K562 (cell line): ENCODE results near the gene IGFALS. TPM values are rescaled to one million over a fixed set of nuclear protein-coding genes. Genes with fewer than 3 reads are reported as not detected.

Source experiments
- ATAC-seq: fragments of 200-7000 bp; cut with Tn5 transposase; 3 replicates; pipeline ENCODE4 v1.9.1; 2020; ENCODE audit warnings: moderate library complexity
- BruUV-seq: library from RNA; stranded (reverse); fragments of 400-500 nt; replicated peaks from 2 replicates; lab custom pipeline; 2021; lab: Mats Ljungman, UMichigan
- CTCF ChIA-PET: fragments of 300-600 bp; formaldehyde crosslinking; extraction: SDS; loops from one replicate; lab custom pipeline; 2021; ENCODE audit warnings: low intra/inter-chr PET ratio; lab: Yijun Ruan, JAX
- POLR2A ChIA-PET: fragments of 300-600, 350-650 bp; sonication (Branson Sonifier 250); formaldehyde crosslinking; extraction: SDS; loops from one replicate; lab custom pipeline; 2021; ENCODE audit warnings: antibody characterized with exemption, inconsistent platforms; lab: Yijun Ruan, JAX
- DNase-seq, 4 experiments: peaks; one replicate each; pipeline versions ENCODE4 v3.0.0 to v3.0.0-alpha.2; 2011 to 2018; ENCODE audit warnings: low spot score in 3 of 4, mixed read lengths in 3 of 4; ENCODE audit errors: extremely low read depth in 1 of 4
- FAIRE-seq: peaks from 2 replicates; lab custom pipeline; 2011; peaks lifted over from hg19 to GRCh38; lab: Jason Lieb, UNC
- H2AFZ ChIP-seq: 2 replicates; pipeline ENCODE4 v1.6.0; 2011; ENCODE audit warnings: low read depth, low read length, control low read depth, inconsistent platforms
- H3K27ac ChIP-seq: fragments of 200-600 bp; 3 replicates; pipeline ENCODE4 v1.8.0; 2011; ENCODE audit warnings: low read depth, mild to moderate bottlenecking, control low read depth, inconsistent platforms, low read length, moderate library complexity, mixed read lengths; ENCODE audit errors: extremely low read depth
- H3K27me3 ChIP-seq, 2 experiments: fragments of 300-600 bp in 1 of 2; 2 replicates in 1 of 2; 3 replicates in 1 of 2; pipeline versions ENCODE4 v1.6.0 to v1.8.0; 2011; ENCODE audit warnings: inconsistent platforms in 2 of 2, low read length in 2 of 2, mild to moderate bottlenecking in 1 of 2, mixed read lengths in 1 of 2, moderate library complexity in 1 of 2; ENCODE audit not compliant: control insufficient read depth in 2 of 2, insufficient read depth in 2 of 2
- H3K36me3 ChIP-seq: fragments of 300-600 bp; 3 replicates; pipeline ENCODE4 v1.8.0; 2011; ENCODE audit warnings: mild to moderate bottlenecking, low read length, inconsistent platforms; ENCODE audit not compliant: control insufficient read depth, insufficient read depth
- H3K4me1 ChIP-seq, 2 experiments: fragments of 200-600 bp in 1 of 2; replicated peaks in 1 of 2; 2 replicates in 1 of 2; 3 replicates in 1 of 2; pipeline versions ENCODE4 v1.5.1 to v1.8.0; 2011; ENCODE audit warnings: inconsistent platforms in 2 of 2, low read length in 2 of 2, mild to moderate bottlenecking in 1 of 2, mixed read lengths in 1 of 2, moderate library complexity in 1 of 2; ENCODE audit not compliant: control insufficient read depth in 2 of 2, insufficient read depth in 2 of 2
- H3K4me2 ChIP-seq: 2 replicates; pipeline ENCODE4 v1.6.1; 2011; ENCODE audit warnings: low read length, control low read depth, inconsistent platforms, mixed read lengths; ENCODE audit not compliant: insufficient read depth
- H3K4me3 ChIP-seq: fragments of 200-600 bp; sonication (generic), shearing (Covaris generic); 2 replicates; pipeline ENCODE4 v1.5.1; 2016; ENCODE audit warnings: control low read depth, inconsistent platforms
- H3K79me2 ChIP-seq: fragments of 200-600 bp; 3 replicates; pipeline ENCODE4 v1.8.0; 2011; ENCODE audit warnings: low read length, inconsistent platforms; ENCODE audit not compliant: control insufficient read depth, insufficient read depth
- H3K9ac ChIP-seq, 2 experiments: 2 replicates each; pipeline versions ENCODE4 v1.6.0 to v1.6.1; 2011; ENCODE audit warnings: low read depth in 2 of 2, low read length in 2 of 2, control low read depth in 1 of 2, inconsistent platforms in 1 of 2, mild to moderate bottlenecking in 1 of 2, mixed read lengths in 1 of 2; ENCODE audit not compliant: insufficient read depth in 1 of 2
- H3K9me1 ChIP-seq: one replicate; pipeline ENCODE4 v1.6.0; 2011; ENCODE audit warnings: inconsistent platforms, mild to moderate bottlenecking, low read length, moderate library complexity; ENCODE audit not compliant: control insufficient read depth, insufficient read depth
- H3K9me3 ChIP-seq: replicated peaks from 2 replicates; pipeline ENCODE4 v1.5.1; 2011; ENCODE audit warnings: low read depth, low read length, inconsistent platforms; ENCODE audit not compliant: control insufficient read depth, insufficient read depth
- H4K20me1 ChIP-seq: replicated peaks from 2 replicates; pipeline ENCODE4 v1.6.1; 2011; ENCODE audit warnings: low read length, inconsistent platforms, mixed read lengths; ENCODE audit not compliant: control insufficient read depth, insufficient read depth
- CEBPG ChIP-seq, 3 experiments: fragments of 200-800 bp in 1 of 3; sonication (Bioruptor generic) in 1 of 3; sonication (generic) in 1 of 3; formaldehyde crosslinking in 1 of 3; IDR thresholded peaks in 2 of 3; conservative IDR thresholded peaks in 1 of 3; 2 replicates each; pipeline versions ENCODE4 v1.6.1 to v1.8.0; 2016 to 2022; ENCODE audit warnings: missing compliant biosample characterization in 2 of 3, missing genetic modification characterization in 2 of 3, mild to moderate bottlenecking in 1 of 3, missing genetic modification reagents in 1 of 3
- CREM ChIP-seq: IDR thresholded peaks from 2 replicates; pipeline ENCODE4 v1.6.1; 2014; ENCODE audit warnings: antibody characterized with exemption, low read depth
- ETV6 ChIP-seq, 3 experiments: fragments of 150-350 bp in 1 of 3; sonication (generic) in 1 of 3; formaldehyde crosslinking in 1 of 3; IDR thresholded peaks; 2 replicates each; pipeline versions ENCODE4 v1.6.1 to v1.8.0; 2014 to 2022; ENCODE audit warnings: borderline replicate concordance in 2 of 3, low read depth in 2 of 3, antibody characterized with exemption in 1 of 3, low read length in 1 of 3, mild to moderate bottlenecking in 1 of 3, missing genetic modification reagents in 1 of 3
- JUN ChIP-seq, 2 experiments: sonication (generic) in 1 of 2; formaldehyde crosslinking in 1 of 2; IDR thresholded peaks; 2 replicates each; pipeline versions ENCODE4 v1.6.1 to v1.8.0; 2012 to 2022; ENCODE audit warnings: borderline replicate concordance in 2 of 2, mild to moderate bottlenecking in 2 of 2, improper control_type of control experiment in 1 of 2, low read depth in 1 of 2, low read length in 1 of 2, missing genetic modification reagents in 1 of 2
- KDM5B ChIP-seq: fragments of 200-600 bp; sonication (generic); IDR thresholded peaks from 2 replicates; pipeline ENCODE4 v1.6.1; 2012; ENCODE audit warnings: low read depth, mild to moderate bottlenecking, moderate library complexity, low read length, control low read depth, inconsistent platforms; ENCODE audit not compliant: insufficient replicate concordance
- MTA2 ChIP-seq: fragments of 450-650 bp; IDR thresholded peaks from 2 replicates; pipeline ENCODE4 v1.6.1; 2016; ENCODE audit warnings: low read depth
- MYNN ChIP-seq, 2 experiments: sonication (generic); formaldehyde crosslinking in 1 of 2; IDR thresholded peaks; 2 replicates each; pipeline versions ENCODE4 v1.5.0 to v1.6.1; 2016 to 2020; ENCODE audit warnings: antibody characterized with exemption in 1 of 2, missing genetic modification reagents in 1 of 2
- NFATC3 ChIP-seq: fragments of 450-650 bp; IDR thresholded peaks from 2 replicates; pipeline ENCODE4 v1.6.1; 2017; ENCODE audit warnings: mild to moderate bottlenecking
- POLR2H ChIP-seq: IDR thresholded peaks from 2 replicates; pipeline ENCODE4 v1.6.1; 2016; ENCODE audit warnings: missing genetic modification characterization, low read depth, mild to moderate bottlenecking, control low read depth, missing compliant biosample characterization, moderate library complexity
- RNF2 ChIP-seq: sonication (generic); IDR thresholded peaks from 2 replicates; pipeline ENCODE4 v1.6.1; 2016
- SIRT6 ChIP-seq: IDR thresholded peaks from one replicate; pipeline ENCODE4 v1.6.1; 2012; ENCODE audit warnings: low read depth, mild to moderate bottlenecking, control low read depth, inconsistent platforms, low read length, moderate library complexity
- TAF7 ChIP-seq: fragments of 450-650 bp; IDR thresholded peaks from 2 replicates; pipeline ENCODE4 v1.6.1; 2016; ENCODE audit warnings: missing genetic modification characterization, missing compliant biosample characterization
- TRIM24 ChIP-seq, 2 experiments: fragments of 450-650 bp; IDR thresholded peaks; 2 replicates each; pipeline ENCODE4 v1.6.1; 2016
- TRIM28 ChIP-seq: fragments of 450-650 bp; IDR thresholded peaks from 2 replicates; pipeline ENCODE4 v1.6.1; 2017
- ZNF232 ChIP-seq: sonication (generic); formaldehyde crosslinking; IDR thresholded peaks from 2 replicates; pipeline ENCODE4 v1.8.0; 2022; ENCODE audit warnings: mild to moderate bottlenecking, missing genetic modification reagents
- ZNF324 ChIP-seq: fragments of 250-450 bp; sonication (Bioruptor Pico); IDR thresholded peaks from 2 replicates; pipeline ENCODE4 v1.4.0; 2020; ENCODE audit warnings: mild to moderate bottlenecking
- ZNF717 ChIP-seq: fragments of 250-450 bp; sonication (Bioruptor Pico); IDR thresholded peaks from 2 replicates; pipeline ENCODE4 v1.5.0; 2021
- WGBS: fragments of 100-300 bp; shearing (Covaris generic); methylation state at CpG from one replicate; pipeline ENCODE4 v1.1.6; 2016; ENCODE audit warnings: low coverage, mixed read lengths; ENCODE audit not compliant: insufficient coverage; ENCODE audit errors: missing lambda C conversion rate; 5-methylcytosine and 5-hydroxymethylcytosine counted together
- in situ Hi-C: fragments of 300-500 bp; cut with MboI; formaldehyde crosslinking; loops from 4 replicates; pipeline ENCODE4 v1.15.0; 2018; ENCODE audit warnings: inconsistent platforms, mixed read lengths
- intact Hi-C: fragments of 100-400 bp; cut with micrococcal nuclease; formaldehyde crosslinking; loops from 2 replicates; pipeline ENCODE4 v1.14.2; 2022
- polyA plus RNA-seq, 8 experiments: library from polyadenylated mRNA; depleted of rRNA in 4 of 8; stranded (reverse) in 5 of 8; unstranded in 3 of 8; fragments of >200 nt; fragmentation: Nextera tagmentation in 2 of 8; fragmentation: Illumina TruSeq in 1 of 8; extraction: Ambion mirVana in 2 of 8; extraction: Trizol in 1 of 8; gene quantifications; 2 replicates each; pipeline versions ENCODE4 v1.2.1 to v1.2.3, GENCODE V29; 2011 to 2014; ENCODE audit warnings: inconsistent platforms in 1 of 8, missing spikeins in 1 of 8
- total RNA-seq, 7 experiments: library from RNA; depleted of rRNA in 6 of 7; stranded (reverse); fragments of >200 nt in 6 of 7; fragmentation: Illumina TruSeq in 2 of 7; extraction: Trizol in 2 of 7; gene quantifications; 2 replicates each; pipeline versions ENCODE4 v1.2.1 to v1.2.3, GENCODE V29; 2011 to 2021; ENCODE audit warnings: low replicate concordance in 1 of 7
- TF ChIP-seq, protein P1 (sequence below): fragments of 450-650 bp; IDR thresholded peaks from 2 replicates; pipeline ENCODE4 v1.6.1; 2016; ENCODE audit warnings: low read depth, mild to moderate bottlenecking, moderate library complexity
- TF ChIP-seq, protein P2 (sequence below): fragments of 250-450 bp; sonication (Bioruptor Pico); IDR thresholded peaks from 2 replicates; pipeline ENCODE4 v1.8.0; 2021; ENCODE audit warnings: borderline replicate concordance, mild to moderate bottlenecking, moderate library complexity; ENCODE audit not compliant: poor library complexity, severe bottlenecking

Gene IGFALS
- total and polyA plus RNA-seq, 9 of the 15 experiments (the other 6 are each of a cell fraction or from before 2014, with no cell fraction given), result not detected

DNA sequence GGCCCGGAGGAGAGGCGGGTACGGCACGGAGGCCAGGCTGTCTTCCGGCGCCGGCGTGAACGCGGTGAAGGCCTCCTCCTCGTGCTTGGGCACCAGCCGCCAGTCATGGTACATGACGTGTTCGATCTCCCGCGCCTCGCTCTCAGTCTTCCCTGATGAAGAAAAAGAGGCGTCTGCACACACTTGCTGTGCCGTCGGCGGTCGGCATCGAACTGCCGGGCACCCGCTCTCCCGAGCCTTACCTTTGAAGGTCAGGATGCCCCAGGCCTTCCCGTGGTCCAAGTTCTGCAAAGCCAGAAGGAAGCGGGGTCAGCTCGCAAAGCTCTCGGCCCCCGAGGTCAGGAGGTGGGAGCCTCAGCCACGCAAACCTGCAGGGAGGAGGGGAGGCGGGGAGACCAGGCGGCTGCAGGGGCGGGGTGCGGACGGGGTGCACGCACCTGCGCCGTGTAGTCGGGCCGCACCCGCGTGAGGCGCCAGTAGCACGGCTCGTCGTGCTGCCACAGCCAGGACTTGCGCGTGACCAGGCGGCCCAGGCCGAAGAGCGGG, 21.1 kb downstream of the IGFALS start, which contains the start of gene EME2:
Gene EME2 (plus strand): TSS at position 449 of the 546 bp plus-strand sequence. CDS start 418 bp downstream, outside the sequence.
- 0% methylated on average over 41 of the region's 53 CpGs for WGBS
- Histone ChIP-seq H4K20me1 (peaks cover 8% of the 10 kb centered on the region; the same call in 1 of the 2 replicates), H3K4me1 (peaks cover 20 to 97% of the 10 kb centered on the region in 2 experiments; a peak in 4 of 5 replicates), H3K27ac (peak within 1 kb of the TSS; percentile 96), H3K36me3 (peaks cover 69% of the 10 kb centered on the region; the same call in 2 of the 3 replicates), H3K4me2 (peak within 1 kb of the TSS; percentile 98), H3K9me1 (peaks cover 2% of the 10 kb centered on the region), H3K9ac (peak within 1 kb of the TSS; percentile 93 to 95), H3K27me3 (no peaks in the 10 kb centered on the region), H3K79me2 (peaks cover 51% of the 10 kb centered on the region), H3K4me3 (peak within 1 kb of the TSS; percentile 96), H3K9me3 (no peaks in the 10 kb centered on the region), H2AFZ (peak within 1 kb of the TSS; percentile 81)
- POLR2A ChIA-PET, result interaction anchor here (0.6 to 4.3 kb wide), 11 partner anchors 9 to 394 kb away, joined by 3 to 35 read pairs (median 4); partner anchors contain the start of genes FAHD1, HAGH, MSRB1 and NUBP2
- DNase-seq (peak; percentile 69 to 73 (median 71)), FAIRE-seq (no peak), ATAC-seq (peak; percentile 17)
- no TSS peak for BruUV-seq
- intact Hi-C loops, result no loop called here
- CTCF ChIA-PET, result interaction anchor here (0.6 to 2.6 kb wide), 2 partner anchors 67 to 157 kb away, joined by 3 to 8 read pairs; partner anchors contain the start of gene MAPK8IP3
- in situ Hi-C loops, result no loop called here
- TF ChIP-seq CEBPG (CRISPR knock-in tag; IDR thresholded peaks at IDR 0.05) (no peak), CEBPG (tag; conservative IDR thresholded peaks at IDR 0.05 in 1 of 2, IDR thresholded peaks at IDR 0.05 in 1 of 2) (no peak), TAF7 (no peak), ZNF324 (CRISPR knock-in tag) (no peak), ZNF717 (CRISPR knock-in tag) (no peak), ZNF232 (CRISPR knock-in tag) (0 out of 2 replicates have a peak, but pooled peaks have one; percentile 8), MTA2 (no peak), POLR2H (tag) (no peak), SIRT6 (no peak), KDM5B (peak; percentile 6), TRIM24 (IDR thresholded peaks at IDR 0.05) (no peak), NFATC3 (no peak), RNF2 (no peak), CREM (0 out of 2 replicates have a peak, but pooled peaks have one; percentile 16), JUN (IDR thresholded peaks at IDR 0.05; ENCODE audit: borderline replicate concordance, low read depth, low read length) (no peak), JUN (CRISPR knock-in tag; IDR thresholded peaks at IDR 0.05; ENCODE audit: borderline replicate concordance) (no peak), MYNN (IDR thresholded peaks at IDR 0.05) (no peak), MYNN (CRISPR knock-in tag; IDR thresholded peaks at IDR 0.05) (no peak), TRIM28 (no peak), ETV6 (IDR thresholded peaks at IDR 0.05; ENCODE audit: borderline replicate concordance in 1 of 2, low read depth in 2 of 2, low read length in 1 of 2) (no peak; a peak in 1 of 4 replicates), ETV6 (CRISPR knock-in tag; IDR thresholded peaks at IDR 0.05; ENCODE audit: borderline replicate concordance) (no peak)
- TF ChIP-seq, protein P1, sequence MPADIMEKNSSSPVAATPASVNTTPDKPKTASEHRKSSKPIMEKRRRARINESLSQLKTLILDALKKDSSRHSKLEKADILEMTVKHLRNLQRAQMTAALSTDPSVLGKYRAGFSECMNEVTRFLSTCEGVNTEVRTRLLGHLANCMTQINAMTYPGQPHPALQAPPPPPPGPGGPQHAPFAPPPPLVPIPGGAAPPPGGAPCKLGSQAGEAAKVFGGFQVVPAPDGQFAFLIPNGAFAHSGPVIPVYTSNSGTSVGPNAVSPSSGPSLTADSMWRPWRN, result no peak
- TF ChIP-seq, protein P2, sequence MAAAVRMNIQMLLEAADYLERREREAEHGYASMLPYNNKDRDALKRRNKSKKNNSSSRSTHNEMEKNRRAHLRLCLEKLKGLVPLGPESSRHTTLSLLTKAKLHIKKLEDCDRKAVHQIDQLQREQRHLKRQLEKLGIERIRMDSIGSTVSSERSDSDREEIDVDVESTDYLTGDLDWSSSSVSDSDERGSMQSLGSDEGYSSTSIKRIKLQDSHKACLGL (CRISPR knock-in tag), result no peak
